BE2C (cell line): Measurements from ENCODE around the gene SH2D2A.

Source experiments
- DNase-seq: peaks from one replicate; pipeline ENCODE4 v3.0.0-alpha.2; 2020
- H3K27me3 ChIP-seq: fragments of 250-450 bp; sonication (Bioruptor Pico); 2 replicates; pipeline ENCODE4 v1.5.1; 2020; ENCODE audit warnings: mild to moderate bottlenecking
- H3K36me3 ChIP-seq: fragments of 250-450 bp; sonication (Bioruptor Pico); 2 replicates; pipeline ENCODE4 v1.5.1; 2020; ENCODE audit warnings: mild to moderate bottlenecking
- H3K4me1 ChIP-seq: fragments of 250-450 bp; sonication (Bioruptor Pico); 2 replicates; pipeline ENCODE4 v1.5.1; 2020
- H3K4me3 ChIP-seq: 2 replicates; pipeline ENCODE4 v1.5.1; 2011; ENCODE audit warnings: low read depth, low read length
- H3K9me3 ChIP-seq: fragments of 250-450 bp; sonication (Bioruptor Pico); 2 replicates; pipeline ENCODE4 v1.5.1; 2020
- CTCF ChIP-seq: IDR thresholded peaks from 2 replicates; pipeline ENCODE4 v1.5.1; 2012; ENCODE audit warnings: mild to moderate bottlenecking, low read depth, low read length

Gene SH2D2A

GRCh38 chr1:156808186-156809030 is 8.2 kb downstream of the SH2D2A start:
- H3K27me3 ChIP-seq = no peaks in the 10 kb centered on the region
- H3K4me3 ChIP-seq = no peak overlapping the region
- no peaks in the 10 kb centered on the region for H3K9me3 ChIP-seq
- TF ChIP-seq CTCF = no peak
- no peak for DNase-seq
- peaks cover 16% of the 10 kb centered on the region for H3K4me1 ChIP-seq
- H3K36me3 ChIP-seq = no peaks in the 10 kb centered on the region

- no peak overlapping the region for H3K4me3 ChIP-seq
- no peaks in the 10 kb centered on the region for H3K27me3 ChIP-seq
- H3K4me1 ChIP-seq = peaks cover 21% of the 10 kb centered on the region
- TF ChIP-seq CTCF = no peak
- H3K9me3 ChIP-seq = no peaks in the 10 kb centered on the region
- DNase-seq = no peak
- no peaks in the 10 kb centered on the region for H3K36me3 ChIP-seq
Observed at GRCh38 chr1:156807627-156808026, 9.0 kb downstream of the SH2D2A start.

GRCh38 chr1:156806512-156807440 is 9.9 kb downstream of the SH2D2A start:
- TF ChIP-seq CTCF = no peak
- Histone ChIP-seq H3K4me1 (peaks cover 29% of the 10 kb centered on the region), H3K27me3 (no peaks in the 10 kb centered on the region), H3K36me3 (peaks cover 6% of the 10 kb centered on the region), H3K4me3 (no peak overlapping the region), H3K9me3 (no peaks in the 10 kb centered on the region)
- DNase-seq = no peak

- TF ChIP-seq CTCF = no peak
- DNase-seq = no peak
Observed at GRCh38 chr1:156805766-156806511, 10.7 kb downstream of the SH2D2A start.

GRCh38 chr1:156804572-156805243 is 11.9 kb downstream of the SH2D2A start:
- no peak for TF ChIP-seq CTCF
- peak; percentile 39 for DNase-seq
- peaks cover 14% of the 10 kb centered on the region for H3K36me3 ChIP-seq
- H3K27me3 ChIP-seq = no peaks in the 10 kb centered on the region
- H3K9me3 ChIP-seq = no peaks in the 10 kb centered on the region
- peaks cover 43% of the 10 kb centered on the region for H3K4me1 ChIP-seq
- H3K4me3 ChIP-seq = no peak overlapping the region

More at GRCh38 chr1:156805766-156806511, 10.7 kb downstream of the SH2D2A start:
- H3K9me3 ChIP-seq = no peaks in the 10 kb centered on the region
- peaks cover 33% of the 10 kb centered on the region for H3K4me1 ChIP-seq
- H3K4me3 ChIP-seq = no peak overlapping the region
- H3K36me3 ChIP-seq = peaks cover 6% of the 10 kb centered on the region
- H3K27me3 ChIP-seq = no peaks in the 10 kb centered on the region
